HG02610 (cell line): ENCODE measurements around the gene MS4A6A.
"Not testable (repeated sequence)": the region's sequence is repeated elsewhere in the genome, so short reads cannot be mapped to it uniquely, and the experiment has no call there.

ENCODE experiments used
- ATAC-seq: cut with Tn5 transposase; IDR thresholded peaks from one replicate; pipeline ENCODE4 v1.9.1; 2021; ENCODE audit warnings: mild to moderate bottlenecking, moderate library complexity; ENCODE audit not compliant: unreplicated experiment

MS4A6A gene

DNA sequence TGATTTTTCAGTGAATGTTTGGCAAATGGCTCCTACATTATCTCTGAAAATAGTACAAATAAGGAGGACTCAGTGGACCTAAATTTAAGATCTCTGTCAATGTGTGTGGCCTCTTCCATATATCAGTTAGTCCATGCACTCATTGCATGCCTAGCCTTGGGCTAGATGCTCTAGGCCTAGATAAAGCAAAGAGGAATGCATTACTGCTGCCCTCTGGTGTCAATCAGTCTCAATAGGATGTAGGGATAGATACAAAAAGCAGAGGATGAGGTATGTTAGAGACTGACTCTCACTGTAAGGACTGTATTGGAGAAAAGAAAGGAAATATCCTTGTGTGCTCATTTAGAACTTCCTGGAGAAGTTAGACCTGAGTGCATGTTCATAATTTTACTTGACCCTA lies 52.4 kb downstream of the MS4A6A start:
- ATAC-seq = no peak

DNA sequence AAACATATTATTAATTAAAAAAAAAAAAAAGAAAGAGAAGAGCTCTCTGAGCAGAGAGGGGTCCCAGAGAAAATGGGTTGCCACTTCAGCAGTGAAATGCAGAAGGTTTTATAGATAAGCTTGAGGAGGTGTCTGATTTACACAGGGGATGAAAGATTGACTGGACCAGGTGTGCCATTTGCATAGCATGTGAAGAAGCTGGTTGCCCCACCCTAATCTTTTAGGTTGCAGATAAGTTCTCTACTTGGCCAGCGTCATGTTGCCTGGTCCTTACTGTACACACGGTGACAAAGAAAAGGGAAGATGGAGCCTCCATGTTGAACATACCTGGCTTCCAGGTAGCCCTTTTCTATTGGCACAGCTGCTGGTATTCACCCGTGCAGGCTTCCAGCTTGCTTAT lies 53.0 kb downstream of the MS4A6A start:
- no peak for ATAC-seq

DNA sequence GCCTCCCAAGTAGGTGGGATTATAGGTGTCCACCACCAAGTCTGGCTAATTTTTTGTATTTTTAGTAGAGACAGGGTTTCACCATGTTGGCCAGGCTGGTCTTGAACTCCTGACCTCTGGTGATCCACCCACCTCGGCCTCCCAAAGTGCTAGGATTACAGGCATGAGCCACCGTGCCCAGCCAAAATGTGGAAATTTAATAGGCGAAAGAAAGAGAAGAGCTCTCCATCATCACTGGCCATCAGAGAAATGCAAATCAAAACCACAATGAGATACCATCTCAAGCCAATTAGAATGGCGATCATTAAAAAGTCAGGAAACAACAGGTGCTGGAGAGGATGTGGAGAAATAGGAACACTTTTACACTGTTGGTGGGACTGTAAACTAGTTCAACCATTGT lies 54.0 kb downstream of the MS4A6A start:
- ATAC-seq = not testable (repeated sequence)

DNA sequence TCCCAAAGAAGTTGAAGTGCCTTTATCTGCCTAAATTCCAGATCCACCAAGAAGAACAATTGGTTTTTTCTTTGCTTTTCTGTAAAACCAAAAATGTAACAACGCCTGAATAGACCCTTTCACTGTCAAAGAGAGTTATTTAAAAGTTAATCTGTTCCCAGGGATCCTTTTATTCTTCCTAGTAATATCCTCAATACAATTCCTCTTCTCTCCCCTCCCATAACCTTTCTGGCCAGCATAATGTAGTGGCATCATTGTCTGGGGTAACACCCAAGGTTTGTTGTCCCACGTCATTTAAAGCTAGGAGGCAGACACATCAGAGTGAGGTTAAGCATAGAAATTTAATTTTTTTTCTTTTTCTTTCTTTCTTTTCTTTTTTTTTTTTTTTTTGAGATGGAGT lies 54.5 kb downstream of the MS4A6A start:
- no peak for ATAC-seq

DNA sequence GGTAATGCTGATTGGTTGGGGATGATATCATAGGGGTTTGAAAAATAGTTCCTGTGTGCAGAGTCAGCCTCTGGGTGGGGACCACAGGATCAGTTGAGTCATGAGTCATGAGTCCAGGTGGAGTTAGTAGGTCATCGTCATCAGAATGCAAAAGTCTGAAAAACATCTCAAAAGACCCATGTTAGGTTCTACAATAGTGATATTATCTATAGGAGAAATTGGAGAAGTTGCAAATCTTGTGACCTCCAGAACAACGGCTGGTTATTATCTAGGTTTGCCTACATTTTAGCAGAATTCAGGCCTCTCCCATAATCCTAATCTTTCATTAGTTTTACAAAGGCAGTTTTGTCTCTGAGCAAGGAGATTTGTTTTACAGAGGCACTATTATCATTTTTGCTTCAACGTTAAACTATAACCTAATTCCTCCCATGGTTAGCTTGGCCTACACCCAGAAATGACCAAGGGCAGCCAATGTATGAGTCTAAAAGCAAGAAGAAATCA lies 55.5 kb downstream of the MS4A6A start:
- ATAC-seq = no peak

DNA sequence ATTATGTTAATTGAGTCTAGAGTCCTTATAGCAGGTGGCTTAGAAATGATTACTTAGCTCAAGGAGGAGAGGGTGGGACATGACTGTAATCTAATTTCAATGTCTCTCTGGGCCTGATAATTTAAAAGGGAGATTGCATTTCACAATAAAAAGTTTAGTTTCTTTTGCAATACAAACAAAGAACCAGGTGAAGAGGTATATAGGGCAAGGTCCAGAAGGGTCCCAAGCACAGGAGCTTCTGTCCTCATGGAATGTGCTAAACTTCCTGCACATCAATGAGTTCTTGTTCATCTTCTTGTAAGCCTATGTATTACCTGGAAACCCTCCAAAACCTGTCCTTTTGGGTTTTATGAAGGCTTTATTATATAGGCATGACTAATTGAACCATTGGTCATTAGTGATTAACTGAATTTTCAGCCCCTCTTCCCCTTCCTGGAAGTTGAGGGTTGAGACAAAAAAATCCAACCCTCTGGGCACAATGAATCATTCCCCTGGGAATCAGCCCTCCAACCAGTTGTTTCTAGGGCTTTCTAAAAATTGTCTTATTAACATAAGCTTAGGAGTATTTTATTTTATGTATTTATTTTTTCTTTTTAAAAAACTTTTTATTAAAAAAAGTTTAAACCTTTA lies 56.8 kb downstream of the MS4A6A start:
- ATAC-seq = no peak

DNA sequence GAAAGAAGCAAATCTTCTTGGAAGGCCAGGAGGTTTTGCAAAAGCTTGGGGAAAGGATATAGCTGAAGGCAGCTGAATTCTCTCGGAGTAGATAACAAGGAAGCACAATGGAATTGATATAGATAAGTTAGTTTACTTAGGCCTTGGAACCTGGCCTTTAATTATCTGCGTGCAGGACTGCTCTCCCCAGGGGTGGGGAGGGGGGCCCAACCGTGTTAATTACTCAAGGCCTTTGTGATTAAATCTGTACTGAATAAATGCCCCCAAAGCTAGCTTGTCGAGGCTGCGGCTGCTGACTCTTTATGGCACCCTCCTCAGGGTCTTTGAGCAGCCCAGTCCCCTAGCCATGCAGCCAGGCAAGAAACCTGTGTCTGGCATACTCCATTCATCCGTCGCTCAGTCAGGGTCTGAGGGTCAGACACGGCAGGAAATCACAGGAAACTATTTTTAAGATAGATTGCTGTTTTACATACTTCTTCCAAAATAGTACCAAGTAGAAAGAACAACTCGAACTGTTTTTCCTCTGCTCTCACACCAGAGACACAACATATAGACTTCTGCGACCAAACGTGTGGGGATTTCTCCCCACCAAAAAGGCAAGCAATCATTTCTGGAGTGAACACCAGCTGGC lies 58.0 kb downstream of the MS4A6A start:
- ATAC-seq = no peak
